ENCODE measurements around the gene ART5. TPM values are rescaled to one million over a fixed set of nuclear protein-coding genes. Genes with fewer than 3 reads are reported as not detected.
"Not testable (repeated sequence)": the region's sequence is repeated elsewhere in the genome, so short reads cannot be mapped to it uniquely, and the experiment has no call there.

ART5 gene
- total and polyA plus RNA-seq, 2 of the 4 experiments (the other 2 are of a cell fraction): not detected

- H2AK5ac ChIP-seq (ENCODE audit: low read depth, low read length); H4K8ac ChIP-seq (ENCODE audit: low read depth in 2 of 2, low read length in 2 of 2); H3K14ac ChIP-seq (replicated peaks; ENCODE audit: low read depth, low read length); DNase-seq; BruUV-seq (replicated peaks); H2BK20ac ChIP-seq (ENCODE audit: low read depth, low read length); H3K9me1 ChIP-seq (ENCODE audit: insufficient read depth, low read length); H4K91ac ChIP-seq (ENCODE audit: insufficient read depth, low read depth, low read length); H3K4me1 ChIP-seq (ENCODE audit: control insufficient read depth, insufficient read depth, low read length); H2BK120ac ChIP-seq (ENCODE audit: low read depth, low read length); H3K27ac ChIP-seq (ENCODE audit: insufficient read depth, low read length); intact Hi-C loops (cut with micrococcal nuclease); H2AK9ac ChIP-seq (replicated peaks; ENCODE audit: low read depth, low read length, poor library complexity); H3K18ac ChIP-seq (ENCODE audit: low read depth, low read length); dilution Hi-C loops (cut with HindIII; ENCODE audit: low sequenced_read_pairs, unreplicated experiment); in situ Hi-C loops (cut with MboI; ENCODE audit: low sequenced_read_pairs); H3K56ac ChIP-seq (ENCODE audit: extremely low read depth, insufficient read depth, low read length); H3K23ac ChIP-seq (ENCODE audit: low read depth, low read length); CTCF ChIA-PET; H3K4me2 ChIP-seq (ENCODE audit: low read depth, low read length); H3K36me3 ChIP-seq (ENCODE audit: control insufficient read depth, insufficient read depth, low read length); H2AFZ ChIP-seq (replicated peaks; ENCODE audit: low read length, poor library complexity); H3K9me3 ChIP-seq (ENCODE audit: control insufficient read depth, insufficient read depth, low read length); H3K4me3 ChIP-seq (ENCODE audit: insufficient read depth, low read depth, low read length); H3K79me1 ChIP-seq (ENCODE audit: low read depth in 1 of 2, low read length in 2 of 2); H2BK15ac ChIP-seq (ENCODE audit: low read depth, low read length); H3K4ac ChIP-seq (ENCODE audit: low read depth, low read length); ATAC-seq (ENCODE audit: low read depth); H2BK5ac ChIP-seq (ENCODE audit: low read depth, low read length, poor library complexity, severe bottlenecking); H4K20me1 ChIP-seq (ENCODE audit: insufficient read depth, low read length); H3K9ac ChIP-seq (ENCODE audit: low read depth, low read length); H4K5ac ChIP-seq (ENCODE audit: low read depth, low read length); POLR2A ChIA-PET (ENCODE audit: unreplicated experiment): not testable (repeated sequence)
- WGBS, 2 experiments (ENCODE audit: extremely low coverage in 2 of 2, insufficient read length in 1 of 2): 19% methylated on average over 2 of the region's 9 CpGs; no CpG with 5 or more reads in 1 of the 2 experiments
- peaks cover 25% of the 10 kb centered on the region for H3K27me3 ChIP-seq (ENCODE audit: control insufficient read depth, insufficient read depth, low read length)
These were observed 7.6 kb upstream of the ART5 start for GRCh38 chr11:3649374-3649773.

GRCh38 chr11:3648843-3649242, 7.1 kb upstream of the ART5 start:
- CTCF ChIA-PET; intact Hi-C loops (cut with micrococcal nuclease): not testable (repeated sequence)

More at GRCh38 chr11:3648843-3649242, 7.1 kb upstream of the ART5 start:
- H4K5ac ChIP-seq (ENCODE audit: low read depth, low read length); H4K20me1 ChIP-seq (ENCODE audit: insufficient read depth, low read length); H4K91ac ChIP-seq (ENCODE audit: insufficient read depth, low read depth, low read length); H3K4ac ChIP-seq (ENCODE audit: low read depth, low read length); in situ Hi-C loops (cut with MboI; ENCODE audit: low sequenced_read_pairs); H2BK5ac ChIP-seq (ENCODE audit: low read depth, low read length, poor library complexity, severe bottlenecking); H3K79me1 ChIP-seq (ENCODE audit: low read depth in 1 of 2, low read length in 2 of 2); DNase-seq; POLR2A ChIA-PET (ENCODE audit: unreplicated experiment); H3K9me3 ChIP-seq (ENCODE audit: control insufficient read depth, insufficient read depth, low read length); H4K8ac ChIP-seq (ENCODE audit: low read depth in 2 of 2, low read length in 2 of 2); H3K56ac ChIP-seq (ENCODE audit: extremely low read depth, insufficient read depth, low read length); ATAC-seq (ENCODE audit: low read depth); H3K4me1 ChIP-seq (ENCODE audit: control insufficient read depth, insufficient read depth, low read length); H3K27ac ChIP-seq (ENCODE audit: insufficient read depth, low read length); H3K4me2 ChIP-seq (ENCODE audit: low read depth, low read length); BruUV-seq (replicated peaks); dilution Hi-C loops (cut with HindIII; ENCODE audit: low sequenced_read_pairs, unreplicated experiment); H2AK9ac ChIP-seq (replicated peaks; ENCODE audit: low read depth, low read length, poor library complexity); H2AFZ ChIP-seq (replicated peaks; ENCODE audit: low read length, poor library complexity); H3K14ac ChIP-seq (replicated peaks; ENCODE audit: low read depth, low read length); H2BK120ac ChIP-seq (ENCODE audit: low read depth, low read length); H2BK15ac ChIP-seq (ENCODE audit: low read depth, low read length); H3K18ac ChIP-seq (ENCODE audit: low read depth, low read length); H3K4me3 ChIP-seq (ENCODE audit: insufficient read depth, low read depth, low read length); H3K23ac ChIP-seq (ENCODE audit: low read depth, low read length); H3K9me1 ChIP-seq (ENCODE audit: insufficient read depth, low read length); H2AK5ac ChIP-seq (ENCODE audit: low read depth, low read length); H2BK20ac ChIP-seq (ENCODE audit: low read depth, low read length); H3K9ac ChIP-seq (ENCODE audit: low read depth, low read length); H3K36me3 ChIP-seq (ENCODE audit: control insufficient read depth, insufficient read depth, low read length): not testable (repeated sequence)
- WGBS, 2 experiments (ENCODE audit: extremely low coverage in 2 of 2, insufficient read length in 1 of 2): 65% methylated on average over 11 of the region's 13 CpGs; no CpG with 5 or more reads in 1 of the 2 experiments
- peaks cover 28% of the 10 kb centered on the region for H3K27me3 ChIP-seq (ENCODE audit: control insufficient read depth, insufficient read depth, low read length)
